Esophagus muscularis mucosa (tissue), 4 donors: ENCODE measurements around the gene C6orf89. TPM values are rescaled to one million over a fixed set of nuclear protein-coding genes. Genes with fewer than 3 reads are reported as not detected.

ENCODE experiments used
- DNase-seq: peaks from one replicate; pipeline ENCODE4 v3.0.0-alpha.2; 2017; ENCODE audit errors: extremely low spot score
- H3K27ac ChIP-seq, 4 donors: fragments of 200-600 bp; sonication (generic); replicated peaks in 1 of 4; 1 replicate in 3 of 4; 2 replicates in 1 of 4; pipeline ENCODE4 v1.5.1; 2016 to 2019; ENCODE audit warnings: mild to moderate bottlenecking in 1 of 4
- H3K27me3 ChIP-seq, 4 donors: fragments of 200-600 bp; sonication (generic); one replicate each; pipeline versions ENCODE4 v1.5.1 to v1.6.0; 2016 to 2019
- H3K36me3 ChIP-seq, 4 donors: fragments of 200-600 bp; sonication (generic); one replicate each; pipeline ENCODE4 v1.5.1; 2016 to 2019
- H3K4me1 ChIP-seq, 4 donors: fragments of 200-600 bp; sonication (generic); one replicate each; pipeline ENCODE4 v1.5.1; 2016 to 2019
- H3K4me3 ChIP-seq, 4 donors: fragments of 200-600 bp; sonication (generic); 1 replicate in 2 of 4; 2 replicates in 2 of 4; pipeline ENCODE4 v1.5.1; 2016 to 2019; ENCODE audit warnings: mild to moderate bottlenecking in 4 of 4, moderate library complexity in 1 of 4
- H3K9me3 ChIP-seq, 4 donors: fragments of 200-600 bp; sonication (generic); 1 replicate in 3 of 4; 2 replicates in 1 of 4; pipeline ENCODE4 v1.5.1; 2016 to 2019
- EP300 ChIP-seq: sonication (generic); formaldehyde crosslinking; IDR thresholded peaks from one replicate; pipeline ENCODE4 v1.6.1; 2017; ENCODE audit warnings: antibody characterized with exemption
- POLR2A ChIP-seq: fragments of 450-650 bp; IDR thresholded peaks from one replicate; pipeline ENCODE4 v1.6.1; 2017; ENCODE audit warnings: antibody characterized with exemption, moderate library complexity, mild to moderate bottlenecking, low read depth
- POLR2AphosphoS5 ChIP-seq, 2 donors: sonication (generic); formaldehyde crosslinking; IDR thresholded peaks; one replicate each; pipeline ENCODE4 v1.6.1; 2017; ENCODE audit warnings: antibody characterized with exemption in 2 of 2
- WGBS: methylation state at CpG from one replicate; pipeline ENCODE4 v1.1.5; 2018; 5-methylcytosine and 5-hydroxymethylcytosine counted together
- intact Hi-C: fragments of 100-400 bp; cut with DNase I; formaldehyde crosslinking; loops from one replicate; pipeline ENCODE4 v1.15.1; 2023
- total RNA-seq, 4 donors: library from RNA; depleted of rRNA; stranded (reverse); fragments of >200 nt; gene quantifications; one replicate each; pipeline versions ENCODE4 v1.1.0 to v1.2.1, GENCODE V29; 2016
- TF ChIP-seq, protein P1 (sequence below), 3 experiments: fragments of 200-600 bp in 2 of 3; fragments of 450-650 bp in 1 of 3; sonication (generic) in 2 of 3; IDR thresholded peaks; one replicate each; pipeline ENCODE4 v1.5.1; 2017 to 2019; ENCODE audit warnings: antibody characterized with exemption in 3 of 3, mild to moderate bottlenecking in 2 of 3, moderate library complexity in 1 of 3

The C6orf89 gene
- total RNA-seq, 4 donors from 2014 or later, result 56.5 to 66.2 (median 59.0) TPM

DNA sequence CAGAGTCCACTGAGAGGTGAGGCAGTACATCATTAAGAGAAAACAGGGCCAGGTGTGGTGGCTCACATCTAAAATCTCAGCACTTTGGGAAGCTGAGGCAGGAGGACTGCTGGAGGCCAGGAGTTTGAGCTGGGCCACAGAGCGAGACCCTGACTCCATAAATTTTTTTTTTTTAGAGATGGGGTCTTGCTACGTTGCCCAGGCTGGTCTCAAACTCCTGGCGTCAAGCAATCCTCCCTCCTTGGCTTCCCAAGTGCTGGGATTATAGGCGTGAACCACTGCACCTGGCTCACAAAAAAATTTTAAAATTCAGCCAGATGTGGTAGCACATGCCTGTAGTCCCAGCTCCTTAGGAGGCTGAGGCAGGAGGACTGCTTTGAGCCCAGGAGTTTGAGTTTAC, 28.4 kb upstream of the C6orf89 start:
- no peak for DNase-seq
- Histone ChIP-seq H3K27ac (no peak overlapping the region), H3K36me3 (peaks cover 0 to 19% (median 8%) of the 10 kb centered on the region in 4 donors), H3K4me1 (peaks cover 31 to 49% (median 38%) of the 10 kb centered on the region in 4 donors), H3K4me3 (no peak overlapping the region), H3K27me3 (no peaks in the 10 kb centered on the region), H3K9me3 (no peaks in the 10 kb centered on the region)
- 98% methylated on average over 4 of the region's 4 CpGs for WGBS
- no peak for TF ChIP-seq POLR2A
- TF ChIP-seq POLR2AphosphoS5 (IDR thresholded peaks at IDR 0.05), result no peak
- no peak for TF ChIP-seq EP300
- TF ChIP-seq, protein P1, sequence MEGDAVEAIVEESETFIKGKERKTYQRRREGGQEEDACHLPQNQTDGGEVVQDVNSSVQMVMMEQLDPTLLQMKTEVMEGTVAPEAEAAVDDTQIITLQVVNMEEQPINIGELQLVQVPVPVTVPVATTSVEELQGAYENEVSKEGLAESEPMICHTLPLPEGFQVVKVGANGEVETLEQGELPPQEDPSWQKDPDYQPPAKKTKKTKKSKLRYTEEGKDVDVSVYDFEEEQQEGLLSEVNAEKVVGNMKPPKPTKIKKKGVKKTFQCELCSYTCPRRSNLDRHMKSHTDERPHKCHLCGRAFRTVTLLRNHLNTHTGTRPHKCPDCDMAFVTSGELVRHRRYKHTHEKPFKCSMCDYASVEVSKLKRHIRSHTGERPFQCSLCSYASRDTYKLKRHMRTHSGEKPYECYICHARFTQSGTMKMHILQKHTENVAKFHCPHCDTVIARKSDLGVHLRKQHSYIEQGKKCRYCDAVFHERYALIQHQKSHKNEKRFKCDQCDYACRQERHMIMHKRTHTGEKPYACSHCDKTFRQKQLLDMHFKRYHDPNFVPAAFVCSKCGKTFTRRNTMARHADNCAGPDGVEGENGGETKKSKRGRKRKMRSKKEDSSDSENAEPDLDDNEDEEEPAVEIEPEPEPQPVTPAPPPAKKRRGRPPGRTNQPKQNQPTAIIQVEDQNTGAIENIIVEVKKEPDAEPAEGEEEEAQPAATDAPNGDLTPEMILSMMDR (IDR thresholded peaks at IDR 0.05), result no peak
- intact Hi-C loops, result loop anchor here (10.0 kb wide), 1 partner anchor 233 kb away; no protein-coding TSS in a partner anchor

DNA sequence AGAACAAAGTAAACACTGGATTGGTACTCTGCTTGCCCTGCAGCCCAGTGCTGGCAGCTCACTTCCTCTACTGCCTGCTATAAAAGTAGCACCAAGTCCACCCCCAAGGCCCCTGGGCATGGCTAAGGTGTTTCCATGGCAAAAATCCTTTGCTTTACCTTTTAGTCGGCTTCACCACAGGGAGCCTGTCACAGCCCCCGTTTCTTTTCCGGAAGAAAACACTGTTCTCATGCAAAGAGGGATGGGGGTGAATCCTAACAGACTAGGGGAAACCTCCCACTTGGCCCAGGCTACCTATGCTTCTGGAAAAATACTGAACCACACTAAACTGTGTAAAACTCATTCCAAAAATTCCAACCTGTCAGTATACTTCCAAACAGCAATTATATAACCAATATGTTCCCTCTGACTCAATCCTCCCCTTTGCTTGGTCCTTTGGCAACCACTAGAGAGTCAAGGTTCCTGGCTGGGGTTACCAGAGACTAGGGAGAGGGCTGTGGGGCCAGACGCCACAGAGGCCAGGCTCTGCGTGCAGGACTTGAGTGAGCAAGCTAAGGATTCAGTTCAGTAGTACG, 27.3 kb upstream of the C6orf89 start:
- peaks cover 22 to 38% (median 27%) of the 10 kb centered on the region in 4 donors for H3K4me1 ChIP-seq
- peaks cover 0 to 26% (median 13%) of the 10 kb centered on the region in 4 donors for H3K36me3 ChIP-seq
- peak overlapping the region; percentile 25 to 37 (median 28) for H3K4me3 ChIP-seq
- H3K27ac ChIP-seq, result peak overlapping the region; percentile 54 to 73 (median 69)
- 55% methylated on average over 4 of the region's 6 CpGs for WGBS
- DNase-seq, result no peak
- H3K9me3 ChIP-seq, result no peaks in the 10 kb centered on the region
- TF ChIP-seq, protein P1 (IDR thresholded peaks at IDR 0.05), result peak in 1 of 3 experiments; percentile 4
- TF ChIP-seq POLR2AphosphoS5 (IDR thresholded peaks at IDR 0.05) (peak in 1 of 2 donors; percentile 63), EP300 (no peak)
- intact Hi-C loops, result loop anchor here (10.0 kb wide), 1 partner anchor 234 kb away; no protein-coding TSS in a partner anchor
- no peaks in the 10 kb centered on the region for H3K27me3 ChIP-seq

DNA sequence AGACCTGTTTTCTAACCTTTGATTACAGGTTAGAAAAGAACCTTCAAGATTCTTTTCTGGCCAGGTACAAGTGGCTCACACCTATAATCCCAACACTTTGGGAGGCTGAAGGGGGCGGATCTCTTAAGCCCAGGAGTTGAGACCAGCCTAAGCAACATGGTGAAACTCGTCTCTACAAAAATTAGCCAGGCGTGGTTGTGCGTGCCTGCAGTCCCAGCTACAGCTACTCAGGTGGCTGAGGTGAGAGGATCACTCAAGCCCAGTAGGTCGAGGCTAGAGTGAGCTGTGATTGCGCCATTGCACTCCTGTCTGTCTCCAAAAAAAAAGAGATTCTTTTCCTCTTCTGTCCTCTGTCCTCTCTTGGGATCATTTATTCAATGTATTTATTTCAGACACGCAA, 25.6 kb upstream of the C6orf89 start:
- Histone ChIP-seq H3K4me3 (no peak overlapping the region), H3K4me1 (peaks cover 17 to 33% (median 24%) of the 10 kb centered on the region in 4 donors), H3K9me3 (no peaks in the 10 kb centered on the region), H3K36me3 (peaks cover 0 to 25% (median 8%) of the 10 kb centered on the region in 4 donors), H3K27ac (no peak overlapping the region), H3K27me3 (no peaks in the 10 kb centered on the region)
- WGBS, result 94% methylated on average over 7 of the region's 7 CpGs
- intact Hi-C loops, result no loop called here
- DNase-seq, result no peak
- no peak for TF ChIP-seq POLR2A
- no peak for TF ChIP-seq EP300
- TF ChIP-seq, protein P1 (IDR thresholded peaks at IDR 0.05), result no peak
- no peak for TF ChIP-seq POLR2AphosphoS5 (IDR thresholded peaks at IDR 0.05)

DNA sequence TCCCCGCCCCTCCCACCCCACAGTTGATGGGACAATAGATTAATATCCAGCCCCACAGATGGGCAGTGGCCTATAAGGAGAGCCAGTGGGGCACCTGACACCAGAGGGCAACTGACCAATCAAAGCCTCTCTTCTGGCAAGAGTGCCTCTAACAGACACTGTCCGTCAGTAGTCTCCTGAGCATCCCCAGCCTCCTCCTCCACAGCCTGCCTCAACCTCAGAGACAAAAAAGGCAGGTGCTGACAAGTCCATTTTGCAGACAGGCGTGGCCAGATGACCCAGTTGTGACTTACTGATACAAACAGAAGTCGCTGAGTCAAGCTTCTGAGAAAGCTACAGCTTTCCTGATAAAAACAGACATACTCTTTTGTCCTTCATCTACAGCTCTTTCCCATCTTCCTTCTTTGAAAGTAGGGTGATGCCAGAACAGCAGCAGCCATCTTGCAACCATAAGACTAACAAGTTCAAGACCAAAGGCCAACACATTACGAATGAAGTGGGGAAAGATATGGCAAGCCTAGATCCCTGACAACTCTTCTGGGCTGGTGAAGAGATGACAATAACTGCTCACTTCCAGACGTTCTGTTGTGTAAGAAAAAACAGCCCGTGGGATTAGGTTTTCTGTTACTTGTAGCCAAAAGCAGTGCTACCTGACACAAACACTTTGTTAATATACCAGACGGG, 23.4 kb upstream of the C6orf89 start:
- peaks cover 15 to 23% (median 18%) of the 10 kb centered on the region in 4 donors for H3K4me1 ChIP-seq
- no peak for DNase-seq
- H3K27me3 ChIP-seq, result no peaks in the 10 kb centered on the region
- TF ChIP-seq POLR2AphosphoS5 (IDR thresholded peaks at IDR 0.05) (no peak), POLR2A (no peak), EP300 (no peak)
- TF ChIP-seq, protein P1 (IDR thresholded peaks at IDR 0.05), result no peak
- no peaks in the 10 kb centered on the region for H3K9me3 ChIP-seq
- WGBS, result 87% methylated on average over 8 of the region's 8 CpGs
- H3K27ac ChIP-seq, result no peak overlapping the region
- H3K4me3 ChIP-seq, result no peak overlapping the region
- intact Hi-C loops, result no loop called here
- H3K36me3 ChIP-seq, result peaks cover 0 to 22% (median 4%) of the 10 kb centered on the region in 4 donors
